Activated T-cell treated with anti-CD3 and anti-CD28 coated beads for 1 hour (primary cell): ENCODE results near the gene CYS1.
"Not testable (repeated sequence)": the region's sequence is repeated elsewhere in the genome, so short reads cannot be mapped to it uniquely, and the experiment has no call there.

Experiments
- DNase-seq: peaks from one replicate; pipeline ENCODE4 v3.0.0-alpha.2; 2020; ENCODE audit warnings: low read depth

CYS1 gene, protein sequence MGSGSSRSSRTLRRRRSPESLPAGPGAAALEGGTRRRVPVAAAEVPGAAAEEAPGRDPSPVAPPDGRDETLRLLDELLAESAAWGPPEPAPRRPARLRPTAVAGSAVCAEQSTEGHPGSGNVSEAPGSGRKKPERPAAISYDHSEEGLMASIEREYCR

DNA sequence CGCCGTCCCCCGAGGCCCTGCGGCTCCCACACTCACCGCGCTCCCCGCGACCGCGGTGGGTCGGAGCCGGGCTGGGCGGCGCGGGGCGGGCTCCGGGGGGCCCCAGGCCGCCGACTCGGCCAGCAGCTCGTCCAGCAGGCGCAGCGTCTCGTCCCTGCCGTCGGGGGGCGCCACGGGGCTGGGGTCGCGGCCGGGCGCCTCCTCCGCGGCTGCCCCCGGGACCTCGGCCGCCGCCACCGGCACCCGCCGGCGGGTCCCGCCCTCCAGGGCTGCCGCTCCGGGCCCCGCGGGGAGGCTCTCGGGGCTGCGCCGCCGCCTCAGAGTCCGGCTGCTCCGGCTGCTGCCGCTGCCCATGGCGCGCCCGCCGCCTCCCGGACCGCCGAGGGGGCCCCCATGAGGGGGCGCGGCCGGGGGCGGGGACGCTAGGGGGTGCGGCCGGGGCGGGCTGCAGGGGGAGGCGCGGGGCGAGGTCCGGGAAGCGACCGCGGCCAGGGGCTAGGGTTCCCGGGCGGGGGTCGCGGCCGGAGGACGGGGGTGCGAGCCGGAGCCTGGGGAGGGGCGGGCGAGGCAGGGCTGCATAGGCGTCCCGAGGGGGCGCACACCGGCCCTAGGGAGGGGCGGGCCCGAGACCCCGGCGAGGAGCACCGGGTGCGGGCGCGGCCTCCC lies at the start of gene CYS1:
Gene CYS1, minus strand, starts transcription at position 542 of the 666 bp plus-strand sequence. Its CDS starts 188 bp downstream, at position 354.
- no peak for DNase-seq

DNA sequence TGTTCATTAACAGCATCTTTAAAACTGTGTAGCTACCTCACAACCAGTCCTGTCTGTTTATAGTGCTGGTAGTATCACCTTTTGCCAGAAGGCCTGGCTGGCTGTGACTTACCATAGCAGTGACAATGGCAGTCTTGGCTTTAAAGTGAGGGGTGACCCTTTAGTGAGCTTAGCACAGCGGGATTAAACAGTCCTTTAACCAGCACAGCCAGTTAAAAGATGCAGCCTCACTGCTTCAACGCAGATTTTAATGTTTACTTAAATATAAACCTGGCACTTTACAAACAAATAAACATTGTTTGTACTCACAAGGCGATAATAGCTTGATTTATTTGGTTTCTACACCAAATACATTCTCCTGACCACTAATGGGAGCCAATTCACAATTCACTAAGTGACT lies 49.3 kb upstream of the CYS1 start:
- DNase-seq = no peak

DNA sequence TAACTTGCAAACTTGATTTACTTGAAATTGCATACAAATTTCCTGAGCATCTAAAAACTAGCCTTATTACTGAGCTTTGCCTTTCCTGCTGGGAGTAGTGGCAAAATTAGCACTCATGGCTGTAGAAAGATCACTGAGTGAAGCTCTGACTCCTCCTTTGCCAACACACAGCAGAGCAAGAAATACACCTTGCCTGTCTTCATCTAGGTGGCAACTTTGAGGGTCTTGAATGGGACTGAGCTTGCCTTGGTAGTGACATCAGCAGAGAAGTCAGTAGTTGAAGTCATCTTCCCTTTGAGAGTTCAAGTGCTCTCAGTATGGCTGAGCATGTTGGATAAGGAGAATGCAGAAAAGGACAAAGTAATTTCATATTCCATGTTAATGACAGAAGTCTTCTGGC lies 48.2 kb upstream of the CYS1 start:
- DNase-seq = no peak

DNA sequence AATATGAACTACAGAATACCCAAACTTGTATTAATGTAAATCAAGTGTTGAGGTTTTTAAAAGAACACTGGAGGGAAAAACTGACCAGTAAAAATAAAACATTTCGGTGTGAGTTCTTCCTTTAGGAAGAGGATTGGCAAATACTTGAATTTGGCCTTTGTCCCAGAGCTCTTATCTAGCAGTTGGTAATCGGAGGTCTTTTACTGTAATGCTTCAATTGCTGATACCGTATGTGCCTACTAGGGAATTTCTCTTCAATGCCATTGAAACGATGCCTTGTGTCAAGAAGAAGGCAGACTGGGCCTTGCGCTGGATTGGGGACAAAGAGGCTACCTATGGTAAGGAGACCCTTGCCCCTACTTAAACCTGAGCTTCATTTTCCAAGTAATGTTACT lies 46.4 kb upstream of the CYS1 start:
- no peak for DNase-seq

DNA sequence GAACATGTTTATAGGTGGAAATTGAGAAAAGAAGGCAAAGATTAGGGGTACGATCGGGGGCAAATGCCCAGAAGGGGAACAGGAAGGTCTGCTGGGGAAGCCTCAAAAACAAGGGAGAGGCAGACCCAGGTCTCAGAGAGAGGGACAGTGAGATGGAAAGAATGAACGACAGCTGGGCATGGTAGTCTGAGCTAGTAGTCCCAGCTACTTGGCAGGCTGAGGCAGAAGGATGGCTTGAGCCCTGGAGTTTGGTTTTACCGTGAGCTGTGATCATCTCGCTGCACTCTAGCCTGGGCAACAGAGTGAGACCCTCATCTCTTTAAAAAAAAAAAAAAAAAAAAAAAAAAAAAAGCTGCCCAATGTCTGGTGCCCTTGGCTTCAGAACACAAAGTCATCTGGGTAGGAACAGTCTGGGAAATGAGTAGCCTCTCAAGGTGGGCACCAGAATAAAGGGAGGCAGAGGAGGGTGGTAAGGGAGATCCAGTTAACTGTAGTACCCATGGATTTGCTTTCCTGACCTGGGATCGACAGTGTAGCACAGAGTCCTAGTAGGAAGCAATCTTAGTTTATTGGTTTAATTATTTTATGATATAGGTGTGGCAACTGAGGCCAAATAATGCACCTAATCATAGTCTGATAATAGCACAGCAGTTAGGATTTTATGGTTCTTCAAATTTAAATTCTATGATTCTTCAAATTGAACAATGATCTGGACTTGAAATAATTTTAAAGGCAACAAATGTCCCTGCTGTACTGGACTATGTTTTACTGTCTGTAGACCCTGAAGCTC lies 45.8 kb upstream of the CYS1 start:
- no peak for DNase-seq

DNA sequence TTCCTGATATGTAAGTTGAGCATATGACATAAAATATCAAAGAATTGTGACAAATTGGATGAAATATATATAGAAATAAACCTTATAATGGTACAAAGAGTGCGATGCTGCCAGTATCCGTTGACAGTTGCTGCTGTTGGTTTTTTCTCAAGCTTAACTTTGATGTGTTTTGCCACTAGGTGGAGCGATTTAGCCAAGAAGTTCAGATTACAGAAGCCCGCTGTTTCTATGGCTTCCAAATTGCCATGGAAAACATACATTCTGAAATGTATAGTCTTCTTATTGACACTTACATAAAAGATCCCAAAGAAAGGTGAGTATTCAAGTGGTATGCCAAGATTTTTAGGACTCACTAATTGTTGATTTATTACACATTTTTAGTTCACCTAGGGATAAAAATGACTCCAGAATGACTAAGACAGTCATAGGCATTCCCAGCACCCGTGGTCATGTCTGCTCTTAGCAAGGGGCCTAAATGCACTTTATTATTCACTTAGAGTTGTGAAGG lies 44.4 kb upstream of the CYS1 start:
- no peak for DNase-seq

DNA sequence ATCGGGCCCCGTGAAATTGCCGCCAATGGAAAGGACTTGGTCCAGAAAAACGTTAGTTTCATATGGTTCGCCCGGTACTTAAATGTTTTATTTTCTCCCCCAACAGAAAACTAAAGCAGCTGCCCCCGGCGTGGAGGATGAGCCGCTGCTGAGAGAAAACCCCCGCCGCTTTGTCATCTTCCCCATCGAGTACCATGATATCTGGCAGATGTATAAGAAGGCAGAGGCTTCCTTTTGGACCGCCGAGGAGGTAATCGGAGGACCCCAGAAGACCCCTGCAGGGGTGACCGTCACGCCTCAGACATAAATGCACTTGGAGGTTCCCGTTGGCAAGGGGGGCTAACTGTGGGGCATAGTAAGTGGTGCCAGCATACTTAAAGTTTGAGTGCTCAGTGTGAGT lies 43.1 kb upstream of the CYS1 start:
- DNase-seq = no peak

DNA sequence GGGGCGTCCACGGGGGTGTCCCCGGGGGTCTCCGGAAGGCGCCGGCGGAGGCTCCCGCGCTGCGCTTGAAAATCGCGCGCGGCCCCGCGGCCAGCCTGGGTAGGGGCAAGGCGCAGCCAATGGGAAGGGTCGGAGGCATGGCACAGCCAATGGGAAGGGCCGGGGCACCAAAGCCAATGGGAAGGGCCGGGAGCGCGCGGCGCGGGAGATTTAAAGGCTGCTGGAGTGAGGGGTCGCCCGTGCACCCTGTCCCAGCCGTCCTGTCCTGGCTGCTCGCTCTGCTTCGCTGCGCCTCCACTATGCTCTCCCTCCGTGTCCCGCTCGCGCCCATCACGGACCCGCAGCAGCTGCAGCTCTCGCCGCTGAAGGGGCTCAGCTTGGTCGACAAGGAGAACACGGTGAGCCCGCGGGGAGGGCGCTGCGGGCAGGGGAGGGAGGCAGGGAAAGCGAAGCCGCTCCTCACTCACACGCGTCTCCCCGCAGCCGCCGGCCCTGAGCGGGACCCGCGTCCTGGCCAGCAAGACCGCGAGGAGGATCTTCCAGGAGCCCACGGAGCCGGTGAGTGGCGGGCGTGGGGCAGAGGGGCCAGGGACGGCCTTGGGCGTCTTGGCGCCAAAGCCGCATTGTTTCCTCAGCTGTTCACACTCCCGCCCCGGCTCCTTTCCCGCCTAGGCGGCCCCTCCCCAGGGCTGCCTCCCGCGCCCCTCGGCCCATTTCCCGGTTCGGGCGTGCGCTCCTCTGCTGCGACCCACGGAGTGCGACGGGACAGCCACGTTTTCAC lies 42.5 kb upstream of the CYS1 start, which contains the start of gene RRM2:
Gene RRM2, plus strand, starts transcription at position 240 of the 781 bp plus-strand sequence. Its CDS starts 60 bp downstream, at position 300.
- DNase-seq = peak; percentile 82

DNA sequence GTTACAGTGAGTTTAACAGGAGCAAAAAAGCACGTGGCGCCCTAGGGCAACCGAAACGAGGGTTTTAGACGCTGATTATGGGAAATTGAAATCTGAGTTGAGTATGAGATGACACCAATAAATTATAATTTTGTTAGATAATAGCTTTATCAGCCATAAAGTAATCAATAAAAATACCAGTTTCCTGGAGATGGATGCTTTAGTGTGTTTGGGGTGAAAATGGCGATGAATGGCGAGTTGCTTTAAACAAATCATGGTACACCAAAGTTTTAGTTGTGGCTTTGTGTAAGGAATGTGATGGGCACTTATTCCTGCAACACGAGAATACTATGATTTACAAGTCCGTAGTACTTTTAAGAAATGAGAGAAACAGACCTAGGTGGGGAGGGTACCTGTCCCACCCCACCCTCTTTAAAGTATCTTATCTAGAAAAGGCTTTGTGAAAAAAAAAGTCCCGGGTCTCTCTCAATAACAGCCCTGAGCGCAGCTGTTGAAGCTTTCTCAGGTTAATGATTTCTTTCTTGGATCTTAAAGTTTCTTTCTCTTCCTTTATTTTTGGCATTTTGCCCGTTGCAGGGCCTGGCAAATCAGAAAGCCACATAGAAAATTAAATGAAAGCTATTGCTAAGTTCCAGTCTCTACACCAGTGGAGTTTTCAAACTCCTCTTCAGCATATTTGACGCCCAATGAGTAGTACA lies 40.8 kb upstream of the CYS1 start:
- no peak for DNase-seq

DNA sequence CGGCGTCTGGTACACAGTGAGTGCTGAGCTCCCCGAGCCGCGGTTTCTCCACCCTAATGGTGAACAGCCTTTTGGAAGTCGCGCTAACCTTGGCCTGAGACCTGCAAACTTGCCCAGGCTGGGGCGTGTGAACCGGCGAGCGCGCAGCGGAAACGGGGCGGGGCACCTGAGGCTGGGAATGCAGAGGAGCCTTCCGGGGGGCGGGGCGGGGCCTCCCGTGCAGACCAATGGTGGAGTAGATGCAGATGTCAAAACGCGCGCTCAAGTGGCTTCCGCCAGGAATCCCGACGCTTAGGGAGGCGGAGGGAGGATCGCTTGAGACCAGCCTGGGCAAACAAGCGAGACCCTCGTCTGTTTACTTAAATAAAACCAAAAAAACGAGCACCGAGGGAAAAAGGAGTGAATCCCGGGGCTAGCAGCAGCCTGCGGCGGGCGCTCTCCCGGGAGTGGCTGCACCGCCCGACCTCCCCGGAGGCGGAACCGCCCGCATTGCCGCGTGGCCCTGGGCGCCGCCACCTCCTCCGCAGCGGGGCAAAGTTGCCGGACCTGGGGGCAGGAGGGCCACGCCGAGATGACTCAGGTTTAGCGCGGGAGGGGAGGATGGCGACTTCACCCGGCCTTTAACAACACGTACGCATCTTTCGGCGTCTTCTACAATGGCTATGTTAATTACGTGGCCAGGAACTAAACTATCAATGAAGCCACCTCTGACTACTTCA lies 40.1 kb upstream of the CYS1 start:
- DNase-seq = peak; percentile 89

DNA sequence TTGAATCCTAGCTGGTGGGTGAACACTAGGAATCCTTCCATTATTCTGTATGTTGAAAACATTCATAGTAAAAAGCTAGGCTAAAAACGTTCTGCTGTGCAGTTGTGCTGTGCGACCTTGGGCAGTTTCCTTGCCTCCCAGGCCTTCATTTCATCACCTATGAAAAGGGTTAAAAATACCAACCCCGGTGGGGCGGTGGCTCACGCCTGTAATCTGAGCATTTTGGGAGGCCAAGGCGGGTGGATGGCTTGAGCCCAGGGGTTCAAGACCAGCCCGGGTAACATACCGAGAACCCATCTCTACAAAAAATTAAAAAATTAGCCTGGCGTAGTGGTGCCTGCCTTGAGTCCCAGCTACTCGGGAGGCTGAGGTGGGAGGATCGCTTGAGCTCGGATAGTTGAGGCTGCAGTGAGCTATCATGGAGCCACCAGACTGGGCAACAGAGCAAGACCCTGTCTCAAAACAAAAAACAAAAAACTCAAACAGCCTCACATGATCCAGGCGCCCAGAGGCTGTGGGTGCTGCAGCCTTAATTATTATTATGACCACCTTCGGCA lies 39.5 kb upstream of the CYS1 start:
- DNase-seq = no peak

DNA sequence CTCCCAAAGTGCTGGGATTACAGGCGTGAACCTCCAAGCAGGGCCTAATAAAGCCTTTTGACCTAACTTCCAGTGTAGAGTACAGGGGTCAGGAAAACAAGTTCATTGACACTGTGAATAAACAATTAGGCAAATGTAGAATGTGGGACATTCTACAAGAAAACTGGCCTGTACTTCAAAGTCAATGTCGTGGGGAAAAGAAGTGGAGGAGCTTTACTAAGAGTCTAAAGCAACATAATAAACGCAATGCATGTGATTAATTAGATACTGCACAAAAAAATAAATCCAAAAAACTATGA lies 38.8 kb upstream of the CYS1 start:
- DNase-seq = no peak

DNA sequence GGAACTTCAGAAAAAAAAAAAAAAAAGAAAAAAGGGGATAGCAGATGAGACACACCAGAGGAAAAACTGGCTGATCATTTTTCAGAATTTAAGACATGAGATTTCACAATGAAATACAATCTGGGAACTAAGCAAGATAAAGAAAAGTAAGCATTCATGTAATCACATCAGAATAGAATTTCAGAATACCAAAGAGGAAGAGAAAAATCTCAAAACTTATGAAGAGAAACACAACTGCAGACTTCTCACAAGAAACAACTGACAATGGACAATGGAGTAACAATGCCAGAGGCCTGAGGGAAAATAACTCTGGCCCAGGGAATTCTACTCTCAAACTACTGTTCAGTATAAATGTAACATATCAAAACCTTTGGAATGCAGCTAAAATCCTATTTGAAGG lies 29.1 kb upstream of the CYS1 start:
- DNase-seq = no peak

DNA sequence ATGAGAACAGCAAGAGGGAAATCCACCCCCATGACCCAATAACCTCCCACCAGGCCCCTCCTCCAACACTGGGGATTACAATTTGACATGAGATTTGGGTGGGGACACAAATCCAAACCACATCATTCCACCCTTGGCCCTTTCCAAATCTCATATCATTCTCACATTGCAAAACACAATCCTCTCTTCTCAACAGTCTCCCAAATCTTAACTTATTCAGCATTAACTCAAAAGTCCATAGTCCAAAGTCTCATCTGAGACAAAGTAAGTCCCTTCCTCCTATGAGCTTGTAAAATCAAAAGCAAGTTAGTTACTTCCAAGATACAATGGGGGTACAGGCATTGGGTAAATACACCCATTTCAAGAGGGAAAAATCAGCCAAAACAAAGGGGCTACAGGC lies 24.7 kb upstream of the CYS1 start:
- not testable (repeated sequence) for DNase-seq

DNA sequence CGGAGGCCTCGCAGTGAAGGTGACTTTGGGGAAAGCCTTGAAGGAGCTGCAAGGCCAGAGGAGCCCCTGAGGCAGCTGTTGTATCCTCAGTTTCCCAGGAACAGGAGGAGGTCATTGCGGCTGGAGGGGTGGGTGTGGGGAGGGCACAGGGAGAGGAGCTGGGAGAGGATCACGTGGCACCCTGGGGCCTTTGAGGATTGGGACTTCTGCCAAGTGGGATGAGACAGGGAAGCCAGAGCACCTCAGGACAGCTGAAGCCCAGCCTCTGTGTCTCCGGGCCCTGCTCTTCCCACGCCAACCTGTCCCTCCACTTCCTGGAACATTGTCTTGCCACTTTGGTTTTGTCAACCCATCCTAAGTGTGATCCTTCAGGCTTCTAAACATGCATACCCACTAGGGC lies 23.0 kb upstream of the CYS1 start:
- DNase-seq = no peak

DNA sequence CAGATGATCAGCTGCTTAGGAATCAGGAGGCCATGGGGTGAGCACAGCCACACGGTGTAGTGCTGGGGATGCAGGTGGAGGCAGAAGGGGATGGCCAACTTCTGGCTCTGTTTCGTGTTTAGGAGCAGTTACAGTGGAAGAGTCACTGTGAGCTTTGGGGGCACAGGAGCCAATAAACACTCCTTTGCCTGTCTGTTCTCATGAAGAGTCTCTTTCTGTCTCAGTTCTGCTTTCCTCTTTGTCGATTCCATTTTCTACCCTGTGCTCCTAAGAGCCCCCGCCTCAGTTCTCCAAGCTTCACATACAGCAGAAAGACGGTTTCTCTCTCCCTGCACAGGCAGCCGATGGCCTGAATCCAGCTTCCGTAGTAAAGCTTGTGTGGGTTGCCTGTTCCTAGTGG lies 21.3 kb upstream of the CYS1 start:
- DNase-seq = no peak

DNA sequence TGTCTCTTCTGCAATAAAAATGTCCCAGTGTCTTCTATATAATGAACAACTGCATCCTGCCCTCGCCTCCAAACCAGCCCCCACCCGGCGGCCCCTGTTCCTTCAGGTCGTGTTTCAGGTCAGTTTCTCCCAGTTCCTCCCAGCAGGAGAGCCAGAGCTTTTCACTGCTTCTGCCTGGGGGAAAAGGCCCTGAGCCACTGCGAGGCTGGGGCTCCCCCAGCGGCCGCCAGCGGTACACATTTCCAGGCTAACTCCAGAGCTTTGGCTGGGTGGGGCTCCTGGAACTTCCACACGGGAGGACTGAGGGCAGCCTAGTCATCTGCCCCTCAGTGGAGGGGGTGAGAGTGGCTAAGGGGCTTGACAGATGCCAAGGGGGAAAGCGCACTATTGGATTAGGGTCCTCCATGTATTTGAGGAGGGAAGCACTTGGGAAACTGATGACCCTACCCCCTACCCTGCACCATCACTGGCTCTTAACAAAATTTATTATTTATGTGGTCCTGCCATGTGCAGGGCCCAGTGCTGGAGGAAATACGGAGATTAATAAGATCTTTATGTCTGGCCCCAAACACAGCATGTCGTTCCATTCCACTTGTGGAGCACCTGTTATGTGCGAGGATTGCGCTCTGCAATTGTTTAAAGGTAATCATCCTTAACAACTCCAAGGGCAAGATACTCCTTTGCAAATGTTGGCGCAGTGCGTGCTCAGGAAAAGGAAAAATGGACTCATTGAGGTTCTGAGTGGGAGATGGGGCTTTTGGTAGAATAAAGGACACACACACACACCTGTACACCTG lies 17.3 kb upstream of the CYS1 start:
- DNase-seq = no peak

DNA sequence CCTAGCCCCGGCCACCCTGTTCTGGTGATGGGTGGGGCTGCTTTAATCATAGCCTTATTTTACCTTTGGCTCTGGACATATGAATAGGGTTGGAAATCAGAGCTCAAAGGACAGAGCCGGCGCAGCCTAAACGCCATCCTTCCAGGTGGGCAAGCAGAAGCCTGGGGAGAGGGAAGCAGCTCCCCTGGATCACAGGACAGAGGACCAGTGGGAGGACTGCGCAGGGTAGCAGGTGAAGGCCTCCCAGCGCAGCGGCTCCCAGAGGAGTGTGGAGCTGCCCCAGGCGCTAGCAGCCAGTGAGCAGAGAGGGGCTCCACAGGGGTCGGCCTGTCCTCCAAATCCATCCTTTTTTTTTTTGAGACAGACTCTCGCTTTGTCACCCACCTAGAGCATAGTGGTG lies 16.4 kb upstream of the CYS1 start:
- no peak for DNase-seq

DNA sequence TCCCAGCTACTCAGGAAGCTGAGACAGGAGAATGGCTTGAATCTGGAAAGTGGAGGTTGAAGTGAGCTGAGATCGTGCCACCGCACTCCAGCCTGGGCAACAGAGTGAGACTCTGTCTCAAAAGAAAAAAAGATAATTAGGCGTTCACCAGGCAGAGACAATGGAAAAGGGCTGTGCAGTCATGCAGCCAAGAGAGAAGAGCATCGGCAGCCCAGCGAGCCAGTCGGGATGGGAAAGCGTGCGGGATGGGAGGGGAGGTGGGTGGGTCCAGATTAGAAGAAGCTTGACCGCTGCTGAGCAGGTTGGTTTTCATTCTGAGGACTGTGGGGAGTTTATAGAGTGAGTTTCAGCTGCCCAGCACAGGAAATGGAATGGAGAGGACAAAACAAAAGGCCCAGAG lies 15.0 kb upstream of the CYS1 start:
- DNase-seq = no peak

DNA sequence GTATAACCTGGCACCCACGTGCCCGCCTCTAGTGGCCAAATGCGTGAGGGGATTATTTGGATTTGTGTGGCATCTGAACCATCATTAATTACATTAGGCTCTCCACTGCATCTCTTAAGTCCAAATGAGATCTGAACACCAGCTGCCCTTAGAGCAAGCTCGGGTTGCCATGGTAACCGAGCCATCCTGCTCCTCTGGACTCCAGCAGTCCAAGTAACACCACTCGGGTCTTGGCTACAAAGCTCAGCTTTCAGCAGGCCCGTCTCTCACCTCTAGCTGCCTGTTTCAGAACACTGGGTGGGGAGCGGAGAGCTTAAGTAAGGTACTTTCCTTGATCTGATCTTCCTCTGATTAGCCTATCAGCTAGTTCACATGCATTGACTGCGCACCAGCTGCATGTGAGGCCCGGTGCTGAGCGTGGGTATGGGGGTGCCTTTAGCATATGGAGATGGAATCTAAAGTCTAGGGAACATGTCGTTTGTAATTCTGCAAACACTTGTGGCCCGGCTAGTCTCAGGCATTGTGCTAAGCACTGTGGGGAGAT lies 14.1 kb upstream of the CYS1 start:
- DNase-seq = no peak
